AG09309 (cell line): ENCODE data around the gene OR7G3.

Experiments
- DNase-seq: peaks from one replicate; pipeline ENCODE4 v3.0.0-alpha.2; 2010; ENCODE audit warnings: low read depth
- H3K4me3 ChIP-seq: 2 replicates; pipeline ENCODE4 v1.5.1; 2011; ENCODE audit warnings: mild to moderate bottlenecking, low read depth, low read length, moderate library complexity; ENCODE audit not compliant: control insufficient read depth
- TF ChIP-seq, protein P1 (sequence below): IDR thresholded peaks from 2 replicates; pipeline ENCODE4 v1.5.1; 2011; ENCODE audit warnings: mild to moderate bottlenecking, low read depth, low read length, inconsistent platforms; ENCODE audit not compliant: insufficient read depth, control insufficient read depth; ENCODE audit errors: missing control alignments

OR7G3 gene

DNA sequence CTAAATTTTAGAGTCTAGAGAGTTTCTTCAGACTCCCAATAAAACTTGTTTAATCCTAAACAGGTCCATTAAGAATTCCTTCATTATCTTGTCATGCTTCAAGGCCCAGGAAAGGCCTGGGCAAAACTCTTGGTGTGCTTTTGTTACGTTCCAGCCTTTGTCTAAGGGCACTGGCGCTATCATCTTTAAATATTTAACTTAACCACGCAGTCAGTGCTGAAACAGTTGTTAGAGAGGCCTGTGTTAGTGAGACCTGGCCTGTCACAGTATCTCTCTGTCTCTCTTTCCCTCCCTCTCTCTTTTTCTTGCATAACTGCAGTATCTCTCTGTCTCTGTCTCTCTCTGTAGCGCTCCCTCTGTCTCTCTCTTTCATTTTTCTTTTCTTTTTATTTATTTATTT, 48.1 kb downstream of the OR7G3 start:
- no peak overlapping the region for H3K4me3 ChIP-seq
- no peak for DNase-seq
- TF ChIP-seq, protein P1, sequence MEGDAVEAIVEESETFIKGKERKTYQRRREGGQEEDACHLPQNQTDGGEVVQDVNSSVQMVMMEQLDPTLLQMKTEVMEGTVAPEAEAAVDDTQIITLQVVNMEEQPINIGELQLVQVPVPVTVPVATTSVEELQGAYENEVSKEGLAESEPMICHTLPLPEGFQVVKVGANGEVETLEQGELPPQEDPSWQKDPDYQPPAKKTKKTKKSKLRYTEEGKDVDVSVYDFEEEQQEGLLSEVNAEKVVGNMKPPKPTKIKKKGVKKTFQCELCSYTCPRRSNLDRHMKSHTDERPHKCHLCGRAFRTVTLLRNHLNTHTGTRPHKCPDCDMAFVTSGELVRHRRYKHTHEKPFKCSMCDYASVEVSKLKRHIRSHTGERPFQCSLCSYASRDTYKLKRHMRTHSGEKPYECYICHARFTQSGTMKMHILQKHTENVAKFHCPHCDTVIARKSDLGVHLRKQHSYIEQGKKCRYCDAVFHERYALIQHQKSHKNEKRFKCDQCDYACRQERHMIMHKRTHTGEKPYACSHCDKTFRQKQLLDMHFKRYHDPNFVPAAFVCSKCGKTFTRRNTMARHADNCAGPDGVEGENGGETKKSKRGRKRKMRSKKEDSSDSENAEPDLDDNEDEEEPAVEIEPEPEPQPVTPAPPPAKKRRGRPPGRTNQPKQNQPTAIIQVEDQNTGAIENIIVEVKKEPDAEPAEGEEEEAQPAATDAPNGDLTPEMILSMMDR, result no peak

DNA sequence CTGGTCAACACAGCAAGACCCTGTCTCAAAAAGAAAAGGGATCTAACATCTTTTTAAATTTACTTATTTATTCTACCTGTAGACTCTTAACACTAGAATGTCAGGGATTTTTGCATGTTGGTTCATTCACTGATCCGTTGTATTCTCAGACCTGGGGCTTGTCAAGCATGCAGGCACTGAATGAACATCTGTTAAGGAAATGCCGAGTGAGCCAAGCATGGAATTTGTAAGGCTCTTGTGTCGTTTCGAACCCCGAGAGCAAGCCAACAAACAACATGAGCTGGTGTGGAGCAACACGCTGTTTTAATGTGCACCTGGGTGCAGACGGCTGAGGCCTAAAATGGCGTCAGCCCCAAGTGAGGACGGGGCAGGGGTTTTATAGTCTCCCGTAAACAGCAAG, 49.8 kb downstream of the OR7G3 start:
- no peak overlapping the region for H3K4me3 ChIP-seq
- TF ChIP-seq, protein P1, result no peak

More for the DNA sequence above, 49.8 kb downstream of the OR7G3 start:
- DNase-seq, result no peak
